H1 (cell line): ENCODE measurements around the gene NR2F1-AS1. TPM values are rescaled to one million over a fixed set of nuclear protein-coding genes. Genes with fewer than 3 reads are reported as not detected.

ENCODE experiments used
- CTCF ChIA-PET: fragments of 300-600 bp; sonication (Branson Sonifier 250); formaldehyde crosslinking; loops from one replicate; lab custom pipeline; 2021; ENCODE audit not compliant: partially characterized antibody; lab: Charles Lee
- POLR2A ChIA-PET: fragments of 300-600 bp; sonication (Branson Sonifier 250); formaldehyde crosslinking; loops from one replicate; lab custom pipeline; 2021; ENCODE audit warnings: inconsistent platforms; ENCODE audit not compliant: partially characterized antibody; lab: Charles Lee
- DNase-seq, 2 experiments: peaks; one replicate each; pipeline versions ENCODE4 v3.0.0 to v3.0.0-alpha.2; 2010 to 2022; ENCODE audit warnings: low spot score in 2 of 2, low read depth in 1 of 2, mixed read lengths in 1 of 2
- FAIRE-seq: peaks from 2 replicates; lab custom pipeline; 2011; peaks lifted over from hg19 to GRCh38; lab: Jason Lieb, UNC
- H2AFZ ChIP-seq: 2 replicates; pipeline ENCODE4 v1.8.1; 2012; ENCODE audit warnings: low read length, inconsistent platforms
- H2AK5ac ChIP-seq: 2 replicates; pipeline ENCODE4 v1.6.1; 2013; ENCODE audit warnings: low read depth, low read length
- H2BK120ac ChIP-seq: replicated peaks from 2 replicates; pipeline ENCODE3; 2013; ENCODE audit warnings: low read depth, low read length, inconsistent platforms
- H2BK12ac ChIP-seq: 2 replicates; pipeline ENCODE4 v1.6.1; 2013; ENCODE audit warnings: low read depth, low read length
- H2BK15ac ChIP-seq: 2 replicates; pipeline ENCODE4 v1.6.1; 2013; ENCODE audit warnings: low read length
- H2BK20ac ChIP-seq: 2 replicates; pipeline ENCODE4 v1.6.1; 2013; ENCODE audit warnings: low read length
- H2BK5ac ChIP-seq: 2 replicates; pipeline ENCODE4 v1.6.1; 2013; ENCODE audit warnings: low read depth, low read length
- H3K14ac ChIP-seq: 2 replicates; pipeline ENCODE4 v1.6.1; 2013; ENCODE audit warnings: inconsistent platforms; ENCODE audit not compliant: insufficient read length
- H3K18ac ChIP-seq: 2 replicates; pipeline ENCODE4 v1.6.1; 2013; ENCODE audit warnings: low read length; ENCODE audit errors: extremely low read depth
- H3K23ac ChIP-seq: 2 replicates; pipeline ENCODE4 v1.6.1; 2013; ENCODE audit warnings: inconsistent platforms; ENCODE audit not compliant: insufficient read length
- H3K23me2 ChIP-seq: 2 replicates; pipeline ENCODE4 v1.6.1; 2013; ENCODE audit warnings: low read depth, low read length
- H3K27ac ChIP-seq: 2 replicates; pipeline ENCODE4 v1.6.1; 2011; ENCODE audit warnings: low read depth, low read length, inconsistent platforms
- H3K27me3 ChIP-seq, 4 experiments: replicated peaks in 1 of 4; 1 replicate in 1 of 4; 2 replicates in 3 of 4; pipeline versions ENCODE4 v1.6.1 to v1.8.1; 2011 to 2013; ENCODE audit warnings: low read length in 3 of 4, mild to moderate bottlenecking in 3 of 4, inconsistent platforms in 2 of 4, mixed read lengths in 2 of 4, moderate library complexity in 1 of 4; ENCODE audit not compliant: control insufficient read depth in 3 of 4, insufficient read depth in 3 of 4; ENCODE audit errors: extremely low read depth in 1 of 4
- H3K36me3 ChIP-seq, 4 experiments: 2 replicates each; pipeline versions ENCODE4 v1.6.1 to v1.8.1; 2011 to 2013; ENCODE audit warnings: mild to moderate bottlenecking in 4 of 4, low read length in 3 of 4, moderate library complexity in 2 of 4, control low read depth in 1 of 4, inconsistent platforms in 1 of 4; ENCODE audit not compliant: insufficient read depth in 4 of 4, control insufficient read depth in 2 of 4
- H3K4ac ChIP-seq: replicated peaks from 2 replicates; pipeline ENCODE3; 2013; ENCODE audit warnings: low read length, low read depth, mixed read lengths, inconsistent platforms; ENCODE audit not compliant: insufficient read length
- H3K4me1 ChIP-seq, 4 experiments: replicated peaks in 1 of 4; 1 replicate in 1 of 4; 2 replicates in 3 of 4; pipeline versions ENCODE4 v1.6.1 to v1.8.1; 2011 to 2013; ENCODE audit warnings: low read length in 3 of 4, inconsistent platforms in 2 of 4, mixed read lengths in 1 of 4; ENCODE audit not compliant: insufficient read depth in 4 of 4, control insufficient read depth in 3 of 4
- H3K4me2 ChIP-seq, 2 experiments: 2 replicates each; pipeline versions ENCODE4 v1.6.1 to v1.8.1; 2011 to 2013; ENCODE audit warnings: low read depth in 2 of 2, low read length in 2 of 2, control low read depth in 1 of 2, inconsistent platforms in 1 of 2, mild to moderate bottlenecking in 1 of 2; ENCODE audit not compliant: insufficient read depth in 1 of 2
- H3K4me3 ChIP-seq, 4 experiments: fragments of 200-600, 300-600 bp in 1 of 4; sonication (generic), shearing (Covaris generic), sonication (Bioruptor Twin) in 1 of 4; 2 replicates each; pipeline versions ENCODE4 v1.5.1 to v1.8.1; 2011 to 2016; ENCODE audit warnings: low read length in 4 of 4, low read depth in 3 of 4, control low read depth in 2 of 4, inconsistent platforms in 2 of 4, mild to moderate bottlenecking in 2 of 4, mixed read lengths in 1 of 4, moderate library complexity in 1 of 4; ENCODE audit not compliant: insufficient read depth in 2 of 4; ENCODE audit errors: extremely low read depth in 1 of 4
- H3K56ac ChIP-seq: replicated peaks from 2 replicates; pipeline ENCODE3; 2013; ENCODE audit warnings: low read depth, mild to moderate bottlenecking, mixed read lengths, low read length, inconsistent platforms; ENCODE audit not compliant: insufficient read length
- H3K79me1 ChIP-seq: 2 replicates; pipeline ENCODE4 v1.6.1; 2013; ENCODE audit warnings: low read depth, low read length, control low read depth
- H3K79me2 ChIP-seq, 2 experiments: 2 replicates each; pipeline versions ENCODE4 v1.6.1 to v1.8.1; 2012 to 2013; ENCODE audit warnings: low read length in 2 of 2, mild to moderate bottlenecking in 2 of 2, inconsistent platforms in 1 of 2; ENCODE audit not compliant: insufficient read depth in 2 of 2, control insufficient read depth in 1 of 2
- H3K9ac ChIP-seq, 4 experiments: replicated peaks in 1 of 4; 1 replicate in 1 of 4; 2 replicates in 3 of 4; pipeline versions ENCODE4 v1.6.1 to v1.8.1; 2011 to 2013; ENCODE audit warnings: low read depth in 3 of 4, low read length in 3 of 4, control low read depth in 2 of 4, mild to moderate bottlenecking in 2 of 4, moderate library complexity in 2 of 4, inconsistent platforms in 1 of 4; ENCODE audit errors: extremely low read depth in 1 of 4
- H3K9me3 ChIP-seq, 2 experiments: 2 replicates each; pipeline versions ENCODE4 v1.6.1 to v1.8.1; 2012 to 2013; ENCODE audit warnings: mild to moderate bottlenecking in 2 of 2, moderate library complexity in 2 of 2, control low read depth in 1 of 2, inconsistent platforms in 1 of 2, low read depth in 1 of 2, low read length in 1 of 2, mixed read lengths in 1 of 2; ENCODE audit not compliant: insufficient read depth in 2 of 2
- H4K20me1 ChIP-seq, 2 experiments: replicated peaks in 1 of 2; 2 replicates each; pipeline versions ENCODE3 to v1.8.1; 2011 to 2013; ENCODE audit warnings: inconsistent platforms in 2 of 2, low read length in 2 of 2, mild to moderate bottlenecking in 1 of 2; ENCODE audit not compliant: insufficient read depth in 2 of 2, control insufficient read depth in 1 of 2
- H4K5ac ChIP-seq: 2 replicates; pipeline ENCODE4 v1.6.1; 2013; ENCODE audit warnings: low read length, low read depth, mixed read lengths, inconsistent platforms; ENCODE audit not compliant: insufficient read length
- H4K8ac ChIP-seq: 2 replicates; pipeline ENCODE4 v1.8.0; 2013; ENCODE audit warnings: mild to moderate bottlenecking, moderate library complexity, low read length, inconsistent platforms; ENCODE audit not compliant: insufficient read depth; ENCODE audit errors: extremely low read depth
- H4K91ac ChIP-seq: replicated peaks from 2 replicates; pipeline ENCODE3; 2013; ENCODE audit warnings: low read length, mixed read lengths, inconsistent platforms; ENCODE audit not compliant: insufficient read length
- CHD2 ChIP-seq: IDR thresholded peaks from 2 replicates; pipeline ENCODE4 v1.6.1; 2012; ENCODE audit warnings: low read length, improper control_type of control experiment
- EP300 ChIP-seq, 2 experiments: IDR thresholded peaks; 1 replicate in 1 of 2; 2 replicates in 1 of 2; pipeline ENCODE4 v1.6.1; 2011 to 2012; ENCODE audit warnings: low read depth in 2 of 2, low read length in 2 of 2, mild to moderate bottlenecking in 2 of 2, borderline replicate concordance in 1 of 2, inconsistent platforms in 1 of 2, moderate library complexity in 1 of 2
- GTF2F1 ChIP-seq: IDR thresholded peaks from 2 replicates; pipeline ENCODE4 v1.6.1; 2012; ENCODE audit warnings: low read depth, low read length, improper control_type of control experiment, borderline replicate concordance
- HDAC6 ChIP-seq: IDR thresholded peaks from one replicate; pipeline ENCODE4 v1.7.1; 2012; ENCODE audit warnings: low read depth, mild to moderate bottlenecking, inconsistent platforms, low read length, moderate library complexity
- JUN ChIP-seq: IDR thresholded peaks from 2 replicates; pipeline ENCODE4 v1.6.1; 2011; ENCODE audit warnings: low read depth, mild to moderate bottlenecking, improper control_type of control experiment, low read length
- NRF1 ChIP-seq: IDR thresholded peaks from 2 replicates; pipeline ENCODE4 v1.6.1; 2011; ENCODE audit warnings: mild to moderate bottlenecking, low read depth, low read length, improper control_type of control experiment
- PHF8 ChIP-seq: fragments of 200-600 bp; sonication (generic); conservative IDR thresholded peaks from 2 replicates; pipeline ENCODE4 v1.7.1; 2012; ENCODE audit warnings: low read depth, mild to moderate bottlenecking, inconsistent platforms, low read length, moderate library complexity
- RNF2 ChIP-seq: fragments of 200-900, 300-1000 bp; sonication (generic); IDR thresholded peaks from 2 replicates; pipeline ENCODE4 v1.7.1; 2016; ENCODE audit warnings: borderline replicate concordance, low read depth, mild to moderate bottlenecking, antibody characterized with exemption, low read length; ENCODE audit not compliant: poor library complexity, severe bottlenecking; ENCODE audit errors: missing control alignments
- SUZ12 ChIP-seq: fragments of 200-600 bp; sonication (generic); IDR thresholded peaks from 2 replicates; pipeline ENCODE4 v1.6.1; 2012; ENCODE audit warnings: mild to moderate bottlenecking, inconsistent platforms, low read length, moderate library complexity, mixed read lengths
- WGBS, 2 experiments: shearing (Covaris generic) in 1 of 2; methylation state at CpG; one replicate each; pipeline versions ENCODE4 v1.1.6 to v1.1.7; 2013 to 2015; ENCODE audit warnings: low lambda C conversion rate in 2 of 2, mixed read lengths in 2 of 2, inconsistent platforms in 1 of 2, low coverage in 1 of 2, missing lambda C conversion rate in 1 of 2; ENCODE audit not compliant: insufficient replicate concordance in 2 of 2, insufficient coverage in 1 of 2, insufficient read length in 1 of 2; ENCODE audit errors: extremely low coverage in 1 of 2, missing lambda C conversion rate in 1 of 2; 5-methylcytosine and 5-hydroxymethylcytosine counted together
- polyA plus RNA-seq, 7 experiments: library from polyadenylated mRNA; depleted of rRNA in 3 of 7; stranded (reverse) in 5 of 7; unstranded in 2 of 7; fragments of >200 nt in 5 of 7; fragments of 200-250 nt in 2 of 7; gene quantifications; 1 replicate in 5 of 7; 2 replicates in 1 of 7; 4 replicates in 1 of 7; pipeline versions ENCODE4 v1.2.1 to v1.2.3, GENCODE V29; 2011 to 2013; ENCODE audit warnings: missing spikeins in 2 of 7, mixed read lengths in 2 of 7
- total RNA-seq: library from RNA; stranded (reverse); fragmentation: NEBNext Ultra II Directional; extraction: Animal tissue kit (Norgen Biotek cat#: 25700); gene quantifications from 2 replicates; pipeline ENCODE4 v1.2.1, GENCODE V29; 2021
- TF ChIP-seq, protein P1 (sequence below): IDR thresholded peaks from 2 replicates; pipeline ENCODE4 v1.6.1; 2012; ENCODE audit warnings: inconsistent platforms
- TF ChIP-seq, protein P2 (sequence below): IDR thresholded peaks from 2 replicates; pipeline ENCODE4 v1.6.1; 2011; ENCODE audit warnings: low read depth, mild to moderate bottlenecking, low read length; ENCODE audit not compliant: insufficient read depth
- TF ChIP-seq, protein P3 (sequence below): IDR thresholded peaks from 2 replicates; pipeline ENCODE4 v1.6.1; 2012; ENCODE audit warnings: inconsistent platforms

NR2F1-AS1 gene
- total and polyA plus RNA-seq, 2 of the 8 experiments (the other 6 are each of a cell fraction or from before 2014, with no cell fraction given), result 1.6 to 5.6 TPM

GRCh38 chr5:93462916-93463315, 118.1 kb downstream of the NR2F1-AS1 start:
- H2BK12ac ChIP-seq, result no peak overlapping the region
- FAIRE-seq, result no peak
- CTCF ChIA-PET, result interaction anchor here (0.6 kb wide), 1 partner anchor 163 kb away, joined by 3 read pairs; no protein-coding TSS in a partner anchor
- no peak for TF ChIP-seq SUZ12
- TF ChIP-seq HDAC6, result no peak
- TF ChIP-seq, protein P1, sequence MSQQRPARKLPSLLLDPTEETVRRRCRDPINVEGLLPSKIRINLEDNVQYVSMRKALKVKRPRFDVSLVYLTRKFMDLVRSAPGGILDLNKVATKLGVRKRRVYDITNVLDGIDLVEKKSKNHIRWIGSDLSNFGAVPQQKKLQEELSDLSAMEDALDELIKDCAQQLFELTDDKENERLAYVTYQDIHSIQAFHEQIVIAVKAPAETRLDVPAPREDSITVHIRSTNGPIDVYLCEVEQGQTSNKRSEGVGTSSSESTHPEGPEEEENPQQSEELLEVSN, result no peak
- no peak for TF ChIP-seq GTF2F1
- TF ChIP-seq, protein P2, sequence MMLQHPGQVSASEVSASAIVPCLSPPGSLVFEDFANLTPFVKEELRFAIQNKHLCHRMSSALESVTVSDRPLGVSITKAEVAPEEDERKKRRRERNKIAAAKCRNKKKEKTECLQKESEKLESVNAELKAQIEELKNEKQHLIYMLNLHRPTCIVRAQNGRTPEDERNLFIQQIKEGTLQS, result no peak
- TF ChIP-seq, protein P3, sequence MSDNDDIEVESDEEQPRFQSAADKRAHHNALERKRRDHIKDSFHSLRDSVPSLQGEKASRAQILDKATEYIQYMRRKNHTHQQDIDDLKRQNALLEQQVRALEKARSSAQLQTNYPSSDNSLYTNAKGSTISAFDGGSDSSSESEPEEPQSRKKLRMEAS, result no peak
- TF ChIP-seq CHD2, result no peak
- no peak for TF ChIP-seq JUN
- no peak for TF ChIP-seq RNF2
- no peak for TF ChIP-seq NRF1
- no peak for TF ChIP-seq PHF8
- no peak for TF ChIP-seq EP300 (IDR thresholded peaks at IDR 0.05; ENCODE audit: borderline replicate concordance in 1 of 2, low read depth in 2 of 2, low read length in 2 of 2)

More at GRCh38 chr5:93462916-93463315, 118.1 kb downstream of the NR2F1-AS1 start:
- Histone ChIP-seq H3K27me3 (no peaks in the 10 kb centered on the region), H2AK5ac (no peak overlapping the region), H3K9ac (no peak overlapping the region), H2AFZ (no peak overlapping the region), H3K56ac (no peak overlapping the region), H3K4ac (no peak overlapping the region), H3K9me3 (peaks cover 20 to 25% of the 10 kb centered on the region in 2 experiments), H3K18ac (no peak overlapping the region), H3K4me1 (no peaks in the 10 kb centered on the region), H3K4me2 (no peak overlapping the region), H3K4me3 (no peak overlapping the region), H3K79me2 (no peaks in the 10 kb centered on the region), H2BK5ac (no peak overlapping the region), H4K8ac (no peak overlapping the region), H3K79me1 (no peaks in the 10 kb centered on the region), H3K23ac (no peak overlapping the region), H2BK20ac (no peak overlapping the region), H3K36me3 (no peaks in the 10 kb centered on the region; a peak in 2 of 8 replicates), H2BK120ac (no peak overlapping the region), H4K5ac (no peak overlapping the region), H4K20me1 (no peaks in the 10 kb centered on the region), H3K27ac (no peak overlapping the region), H3K23me2 (no peaks in the 10 kb centered on the region), H4K91ac (no peak overlapping the region), H3K14ac (no peak overlapping the region), H2BK15ac (no peak overlapping the region)
- 88% methylated on average over 1 of the region's 1 CpG; no CpG with 5 or more reads in 1 of the 2 experiments for WGBS, 2 experiments
- POLR2A ChIA-PET, result no interaction called here
- no peak for DNase-seq
